ENCODE measurements around the gene RAMP3. TPM values are rescaled to one million over a fixed set of nuclear protein-coding genes. Genes with fewer than 3 reads are reported as not detected.

Gene RAMP3
- total RNA-seq, 1 experiment from 2014 or later = not detected

GRCh38 chr7:45136106-45137060 lies 21.2 kb upstream of the RAMP3 start:
- H3K36me3 ChIP-seq (ENCODE audit: insufficient read depth, low read length, poor library complexity, severe bottlenecking) = no peaks in the 10 kb centered on the region
- CTCF ChIA-PET = interaction anchor here (0.5 to 1.7 kb wide), 6 partner anchors 163 to 1229 kb away, joined by 3 to 14 read pairs (median 4); partner anchors contain the start of gene DDX56
- no TSS peak for BruUV-seq (replicated peaks)
- no peak overlapping the region for H3K4me3 ChIP-seq (ENCODE audit: low read depth, low read length, poor library complexity, severe bottlenecking)
- H3K27ac ChIP-seq (ENCODE audit: low read depth, low read length, poor library complexity, severe bottlenecking) = no peak overlapping the region
- POLR2A ChIA-PET (ENCODE audit: low non-redundant PET) = no interaction called here
- H3K4me1 ChIP-seq (ENCODE audit: insufficient read depth, low read length, poor library complexity, severe bottlenecking) = no peaks in the 10 kb centered on the region
- no peaks in the 10 kb centered on the region for H3K27me3 ChIP-seq (replicated peaks; ENCODE audit: insufficient read depth, low read depth, low read length, poor library complexity)
- TF ChIP-seq CTCF (conservative IDR thresholded peaks at IDR 0.05; ENCODE audit: low read depth, low read length) (peak; percentile 90), EZH2 (IDR thresholded peaks at IDR 0.05; ENCODE audit: borderline replicate concordance, low read depth, low read length, poor library complexity, severe bottlenecking) (no peak)
- peak; percentile 86 for DNase-seq (ENCODE audit: low spot score)
- intact Hi-C loops (cut with micrococcal nuclease; ENCODE audit: unreplicated experiment) = loop anchor here (1.0 to 10.0 kb wide), 7 partner anchors 24 to 892 kb away; no protein-coding TSS in a partner anchor
- no peaks in the 10 kb centered on the region for H3K9me3 ChIP-seq (ENCODE audit: low read depth, low read length, poor library complexity, severe bottlenecking)

GRCh38 chr7:45138433-45139267 lies 18.9 kb upstream of the RAMP3 start:
- POLR2A ChIA-PET (ENCODE audit: low non-redundant PET) = no interaction called here
- BruUV-seq (replicated peaks) = no TSS peak
- no peaks in the 10 kb centered on the region for H3K36me3 ChIP-seq (ENCODE audit: insufficient read depth, low read length, poor library complexity, severe bottlenecking)

More at GRCh38 chr7:45138433-45139267, 18.9 kb upstream of the RAMP3 start:
- no peak for TF ChIP-seq EZH2 (IDR thresholded peaks at IDR 0.05; ENCODE audit: borderline replicate concordance, low read depth, low read length, poor library complexity, severe bottlenecking)
- TF ChIP-seq CTCF (conservative IDR thresholded peaks at IDR 0.05; ENCODE audit: low read depth, low read length) = no peak
- intact Hi-C loops (cut with micrococcal nuclease; ENCODE audit: unreplicated experiment) = loop anchor here (5.0 to 10.0 kb wide), 4 partner anchors 156 to 894 kb away; no protein-coding TSS in a partner anchor
- no peak overlapping the region for H3K27ac ChIP-seq (ENCODE audit: low read depth, low read length, poor library complexity, severe bottlenecking)
- H3K27me3 ChIP-seq (replicated peaks; ENCODE audit: insufficient read depth, low read depth, low read length, poor library complexity) = no peaks in the 10 kb centered on the region
- DNase-seq (ENCODE audit: low spot score) = no peak
- no peak overlapping the region for H3K4me3 ChIP-seq (ENCODE audit: low read depth, low read length, poor library complexity, severe bottlenecking)
- no peaks in the 10 kb centered on the region for H3K9me3 ChIP-seq (ENCODE audit: low read depth, low read length, poor library complexity, severe bottlenecking)
- no peaks in the 10 kb centered on the region for H3K4me1 ChIP-seq (ENCODE audit: insufficient read depth, low read length, poor library complexity, severe bottlenecking)
- CTCF ChIA-PET = no interaction called here
